Measurements from ENCODE around the gene IDH3G. TPM values are rescaled to one million over a fixed set of nuclear protein-coding genes. Genes with fewer than 3 reads are reported as not detected.
"Not testable (repeated sequence)": the region's sequence is repeated elsewhere in the genome, so short reads cannot be mapped to it uniquely, and the experiment has no call there.

The IDH3G gene
- total RNA-seq, 1 donor from 2014 or later: 35.1 TPM

DNA sequence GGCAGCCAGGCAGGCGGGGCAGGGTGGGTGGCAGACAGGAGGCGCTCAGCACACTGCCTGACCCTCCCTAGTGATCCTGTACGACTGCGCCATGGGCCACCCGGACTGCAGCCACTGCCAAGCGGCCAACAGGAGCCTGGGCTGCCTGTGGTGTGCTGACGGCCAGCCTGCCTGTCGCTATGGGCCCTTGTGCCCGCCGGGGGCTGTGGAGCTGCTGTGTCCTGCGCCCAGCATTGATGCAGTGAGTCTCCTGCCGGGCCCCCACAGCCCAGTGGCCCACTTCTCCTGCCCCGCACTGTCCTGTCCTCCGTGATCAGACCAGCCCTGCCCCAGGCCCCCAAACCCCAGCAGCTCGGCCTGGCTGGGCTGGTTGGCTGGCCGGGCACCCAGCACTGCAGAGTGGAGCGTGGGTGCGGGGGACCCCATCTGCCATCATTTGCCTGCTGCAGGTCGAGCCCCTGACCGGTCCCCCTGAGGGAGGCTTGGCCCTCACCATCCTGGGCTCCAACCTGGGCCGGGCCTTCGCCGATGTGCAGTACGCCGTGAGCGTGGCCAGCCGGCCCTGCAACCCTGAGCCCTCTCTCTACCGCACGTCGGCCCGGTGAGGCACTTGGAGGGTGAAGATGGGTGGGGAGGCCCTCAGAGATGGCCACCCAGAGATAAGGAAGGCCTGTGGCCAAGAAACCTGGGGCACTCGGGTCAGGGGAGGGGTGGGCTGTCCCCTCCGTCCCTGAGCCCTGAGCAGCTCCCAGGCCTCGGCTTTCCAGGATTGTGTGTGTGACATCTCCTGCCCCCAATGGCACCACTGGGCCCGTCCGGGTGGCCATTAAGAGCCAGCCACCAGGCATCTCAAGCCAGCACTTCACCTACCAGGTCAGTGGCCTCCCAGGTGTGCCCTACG is 22.5 kb downstream of the IDH3G start:
- DNase-seq: no peak

DNA sequence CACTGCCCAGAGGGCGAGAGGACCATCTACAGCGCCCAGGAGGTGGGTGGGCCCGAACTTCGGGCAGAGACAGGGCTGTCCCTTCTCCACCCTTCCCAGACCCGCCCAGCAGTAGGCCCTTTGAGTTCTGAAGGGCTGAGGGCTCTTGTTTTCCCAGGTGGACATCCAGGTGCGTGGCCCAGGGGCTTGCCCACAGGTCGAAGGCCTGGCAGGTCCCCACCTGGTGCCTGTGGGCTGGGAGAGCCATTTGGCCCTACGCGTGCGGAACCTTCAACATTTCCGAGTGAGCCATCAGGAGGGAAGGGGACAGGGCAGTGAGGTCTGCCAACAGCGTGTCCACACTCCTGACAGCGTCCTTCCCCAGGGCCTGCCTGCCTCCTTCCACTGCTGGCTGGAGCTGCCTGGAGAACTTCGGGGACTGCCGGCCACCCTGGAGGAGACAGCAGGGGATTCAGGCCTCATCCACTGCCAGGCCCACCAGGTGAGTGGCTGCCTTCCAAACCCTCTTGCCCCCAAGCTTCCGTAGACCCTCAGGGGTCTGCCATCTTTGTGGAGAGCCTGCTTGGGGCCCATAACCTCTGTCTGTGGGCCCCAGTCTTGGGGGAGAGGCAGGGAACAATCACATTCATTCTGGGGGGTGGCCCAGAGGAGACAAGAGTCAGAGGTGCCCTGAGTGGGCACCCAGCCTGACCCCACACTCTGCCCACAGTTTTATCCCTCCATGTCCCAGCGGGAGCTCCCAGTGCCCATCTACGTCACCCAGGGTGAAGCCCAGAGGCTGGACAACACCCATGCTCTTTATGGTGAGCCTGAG is 23.4 kb downstream of the IDH3G start:
- no peak for DNase-seq

DNA sequence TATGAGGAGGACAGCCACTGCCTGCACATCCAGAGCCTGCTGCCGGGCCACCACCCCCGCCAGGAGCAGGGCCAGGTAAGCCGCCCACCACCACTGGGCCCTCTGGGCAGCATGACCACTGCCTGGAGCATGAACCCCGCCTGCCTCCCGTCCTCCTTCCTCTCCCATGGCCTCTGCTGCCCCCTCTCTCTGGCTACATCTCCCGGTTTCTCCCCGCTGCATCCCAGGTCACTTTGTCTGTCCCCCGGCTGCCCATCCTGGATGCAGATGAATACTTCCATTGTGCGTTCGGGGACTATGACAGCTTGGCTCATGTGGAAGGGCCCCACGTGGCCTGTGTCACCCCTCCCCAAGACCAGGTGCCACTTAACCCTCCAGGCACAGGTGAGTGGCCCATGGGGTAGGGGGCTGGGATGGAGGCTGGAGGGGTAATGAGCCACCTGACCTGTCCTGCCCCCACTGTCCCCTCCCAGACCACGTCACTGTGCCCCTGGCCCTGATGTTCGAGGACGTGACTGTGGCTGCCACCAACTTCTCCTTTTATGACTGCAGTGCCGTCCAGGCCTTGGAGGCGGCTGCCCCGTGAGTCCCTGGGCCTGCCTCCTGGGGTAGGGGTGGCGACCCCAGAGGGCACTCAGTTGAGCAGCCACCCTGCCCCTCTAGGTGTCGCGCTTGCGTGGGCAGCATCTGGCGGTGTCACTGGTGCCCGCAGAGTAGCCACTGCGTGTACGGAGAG is 24.1 kb downstream of the IDH3G start:
- no peak for DNase-seq

DNA sequence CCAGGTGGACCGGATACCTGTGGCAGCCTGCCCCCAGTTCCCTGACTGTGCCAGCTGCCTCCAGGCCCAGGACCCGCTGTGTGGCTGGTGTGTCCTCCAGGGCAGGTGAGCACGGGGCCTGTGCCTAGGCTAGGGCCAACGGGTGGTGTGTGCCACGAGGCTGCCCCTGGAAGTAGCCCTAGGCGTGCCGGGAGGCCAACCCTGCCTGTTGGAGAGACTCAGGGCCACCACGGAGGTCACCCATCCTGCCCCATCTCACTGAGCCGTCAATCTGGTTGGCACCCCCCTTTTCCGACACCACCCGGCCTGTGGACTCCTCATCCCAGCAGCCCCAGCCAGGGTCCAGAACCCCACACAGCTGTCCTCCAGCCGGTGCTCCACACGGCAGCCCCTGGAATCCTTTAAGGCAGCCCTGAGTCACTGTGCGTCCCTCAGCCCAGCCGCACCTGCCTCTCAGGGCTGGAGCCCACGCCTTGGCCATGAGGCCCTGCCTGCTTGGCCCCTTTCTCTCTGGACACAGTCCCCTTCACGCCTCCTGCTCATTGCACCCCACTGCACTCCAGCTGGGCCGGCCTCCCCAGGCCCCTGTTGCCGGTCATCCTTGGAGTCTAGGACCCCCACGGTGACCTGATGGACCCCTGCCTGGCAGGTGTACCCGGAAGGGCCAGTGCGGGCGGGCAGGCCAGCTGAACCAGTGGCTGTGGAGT is 24.9 kb downstream of the IDH3G start:
- no peak for DNase-seq

DNA sequence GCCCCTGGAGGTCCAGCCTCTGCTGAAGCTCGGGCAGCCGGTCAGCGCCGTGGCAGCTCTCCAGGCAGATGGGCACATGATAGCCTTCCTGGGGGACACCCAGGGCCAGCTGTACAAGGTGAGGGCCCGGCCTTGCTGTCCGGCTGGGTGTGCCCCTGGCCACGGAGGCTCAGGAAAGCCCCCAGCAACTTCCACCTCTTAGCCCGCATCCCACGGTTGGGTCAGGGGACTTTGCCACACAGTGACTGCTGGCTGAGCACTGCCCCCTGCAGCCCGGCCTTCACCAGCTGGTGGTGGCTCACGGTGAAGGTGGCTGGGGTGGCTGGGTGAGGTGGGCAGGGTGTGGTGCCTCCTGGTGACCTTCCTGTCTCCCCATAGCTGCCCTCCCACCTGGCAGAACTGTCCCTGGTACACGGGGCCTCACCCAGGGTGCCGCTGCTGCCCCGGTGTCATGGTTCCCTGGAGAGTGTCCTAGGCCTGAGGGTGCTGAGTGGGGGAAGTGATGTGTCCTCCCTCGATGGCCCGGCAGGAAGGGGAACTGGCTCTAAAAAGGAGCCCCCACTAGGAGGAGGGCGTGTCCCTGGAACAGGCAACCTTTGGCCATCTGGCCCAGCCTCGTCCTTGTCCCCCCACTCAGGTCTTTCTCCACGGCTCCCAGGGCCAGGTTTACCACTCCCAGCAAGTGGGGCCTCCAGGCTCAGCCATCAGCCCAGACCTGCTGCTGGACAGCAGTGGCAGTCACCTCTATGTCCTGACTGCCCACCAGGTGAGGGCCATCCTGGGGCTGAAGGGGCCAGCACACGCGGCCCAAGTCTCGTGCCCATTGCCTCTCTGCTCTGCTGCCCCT is 25.6 kb downstream of the IDH3G start:
- no peak for DNase-seq

DNA sequence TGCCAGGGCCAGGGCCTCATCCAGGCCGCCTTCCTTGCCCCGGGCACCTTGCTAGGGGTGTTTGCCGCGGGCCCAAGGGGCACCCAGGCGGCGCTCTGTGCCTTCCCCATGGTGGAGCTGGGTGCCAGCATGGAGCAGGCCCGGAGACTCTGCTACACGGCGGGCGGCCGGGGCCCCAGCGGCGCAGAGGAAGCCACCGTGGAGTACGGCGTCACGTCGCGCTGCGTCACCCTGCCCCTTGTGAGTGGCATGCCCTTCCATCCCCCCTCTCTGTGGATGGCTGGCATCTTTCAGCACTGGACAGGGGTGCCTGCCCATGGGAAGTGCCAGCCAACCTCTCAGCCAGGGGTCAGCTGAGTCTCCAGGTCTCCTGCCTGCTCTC is 26.5 kb downstream of the IDH3G start:
- no peak for DNase-seq

DNA sequence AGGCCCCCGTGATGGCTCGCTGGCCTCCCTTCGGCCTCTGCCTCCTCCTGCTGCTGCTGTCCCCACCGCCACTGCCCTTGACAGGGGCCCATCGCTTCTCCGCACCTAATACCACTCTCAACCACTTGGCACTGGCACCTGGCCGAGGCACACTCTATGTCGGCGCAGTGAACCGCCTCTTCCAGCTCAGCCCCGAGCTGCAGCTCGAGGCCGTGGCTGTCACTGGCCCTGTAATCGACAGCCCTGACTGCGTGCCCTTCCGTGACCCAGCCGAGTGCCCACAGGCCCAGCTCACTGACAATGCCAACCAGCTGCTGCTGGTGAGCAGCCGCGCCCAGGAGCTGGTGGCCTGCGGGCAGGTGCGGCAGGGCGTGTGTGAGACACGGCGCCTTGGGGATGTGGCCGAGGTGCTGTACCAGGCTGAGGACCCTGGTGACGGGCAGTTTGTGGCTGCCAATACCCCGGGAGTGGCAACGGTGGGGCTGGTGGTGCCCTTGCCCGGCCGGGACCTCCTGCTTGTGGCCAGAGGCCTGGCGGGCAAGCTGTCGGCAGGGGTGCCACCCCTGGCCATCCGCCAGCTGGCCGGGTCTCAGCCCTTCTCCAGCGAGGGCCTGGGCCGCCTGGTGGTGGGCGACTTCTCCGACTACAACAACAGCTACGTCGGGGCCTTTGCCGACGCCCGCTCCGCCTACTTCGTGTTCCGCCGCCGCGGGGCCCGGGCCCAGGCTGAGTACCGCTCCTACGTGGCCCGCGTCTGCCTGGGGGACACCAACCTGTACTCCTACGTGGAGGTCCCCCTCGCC is 27.1 kb downstream of the IDH3G start:
- no peak for DNase-seq

DNA sequence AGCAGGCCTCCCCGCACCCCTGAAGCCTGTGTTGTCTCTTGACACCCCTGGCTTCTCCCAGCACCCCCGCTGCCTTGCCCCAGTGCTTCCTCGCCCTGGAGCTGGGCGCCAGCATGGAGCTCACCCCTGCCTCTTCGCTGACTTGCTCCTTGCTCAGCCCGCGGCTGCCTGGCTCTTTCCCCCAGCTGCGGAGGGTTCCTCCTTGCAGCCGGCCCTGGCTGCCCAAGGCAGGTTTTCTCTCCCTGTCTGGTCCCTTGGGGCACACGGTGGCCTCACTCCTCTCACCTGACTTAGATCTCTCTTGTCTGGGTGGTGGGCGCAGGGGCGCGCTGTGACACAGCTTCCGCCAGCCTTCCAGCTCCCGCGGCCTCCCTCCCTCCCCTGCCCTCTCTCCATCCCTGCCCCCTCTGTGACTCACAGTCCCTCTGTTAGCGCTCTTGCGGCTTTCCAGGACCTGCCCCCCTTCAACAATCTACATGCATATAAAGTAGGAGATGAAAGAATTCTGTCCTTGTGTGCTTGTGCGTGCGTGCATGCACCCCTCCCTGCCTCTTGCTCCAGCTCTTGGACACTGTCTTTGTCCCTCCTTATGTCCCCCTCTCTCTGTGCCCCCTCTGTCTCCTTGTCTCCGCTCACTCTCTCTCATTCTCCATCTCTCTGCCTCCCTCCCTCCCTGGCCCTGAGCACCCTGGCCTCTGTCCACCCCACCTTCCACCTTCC is 27.9 kb downstream of the IDH3G start:
- peak; percentile 54 for DNase-seq

DNA sequence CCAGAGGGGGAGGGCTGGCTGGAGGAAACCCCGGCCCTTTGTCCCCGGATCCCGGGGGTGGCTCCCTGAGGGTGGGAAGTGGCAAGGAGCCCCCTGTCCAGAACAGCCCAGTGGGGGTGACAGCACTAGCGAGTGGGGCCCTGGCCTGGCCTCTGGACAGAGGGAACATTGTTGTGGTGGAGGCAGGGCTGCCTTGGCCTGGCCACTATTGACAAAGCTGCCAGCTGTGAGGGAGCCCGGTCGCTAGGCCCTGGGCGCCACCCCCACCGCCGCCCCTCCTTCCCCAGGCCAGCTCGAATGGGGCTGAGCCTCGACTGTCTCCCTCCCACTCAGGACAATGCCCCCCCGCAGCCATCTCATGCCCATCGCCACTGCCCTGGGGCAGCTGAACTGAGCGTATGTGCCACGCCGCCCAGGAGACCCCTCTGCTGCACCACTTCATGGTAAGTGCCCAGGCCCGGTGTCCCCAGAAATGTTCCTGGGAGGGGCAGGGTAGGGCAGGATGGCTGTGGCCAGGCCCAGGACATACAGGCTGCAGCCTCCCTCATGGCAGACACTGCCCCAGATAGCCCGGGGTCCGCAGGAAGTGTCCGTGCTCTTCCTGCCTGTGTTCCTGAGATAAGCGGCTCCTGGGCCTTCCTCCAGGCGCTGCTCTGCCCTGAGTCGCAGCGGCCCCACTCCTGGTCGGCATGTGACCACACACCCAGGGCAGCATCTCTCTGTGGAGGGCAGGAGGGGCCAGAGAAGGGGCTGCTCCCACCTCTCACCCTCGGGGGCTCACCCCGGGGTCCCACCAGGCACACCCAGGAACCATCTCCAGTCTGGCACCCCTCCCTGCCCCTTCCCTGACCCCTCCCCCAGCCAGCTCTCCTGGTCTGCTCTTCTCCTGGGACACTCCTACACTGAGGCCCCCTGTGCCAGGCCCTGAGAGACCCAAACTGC is 28.8 kb downstream of the IDH3G start:
- DNase-seq: peak; percentile 60

DNA sequence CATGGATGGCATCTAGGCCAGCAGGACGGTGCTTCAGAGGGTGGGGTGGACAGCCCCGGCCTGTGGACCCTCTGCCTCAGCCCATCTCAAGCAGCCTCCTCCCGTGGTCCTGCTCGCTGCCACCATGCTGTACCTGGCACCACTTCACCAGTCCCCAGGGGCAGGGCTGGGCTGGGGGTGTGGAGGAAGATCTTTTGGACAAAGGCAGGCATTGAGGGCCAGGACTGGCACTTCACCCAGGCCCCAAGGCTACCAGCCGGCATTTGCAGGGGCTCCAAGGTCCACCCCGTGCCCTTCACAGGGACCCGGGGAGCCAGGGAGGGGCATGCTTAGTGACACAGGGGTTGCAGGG is 29.4 kb downstream of the IDH3G start:
- DNase-seq: no peak

DNA sequence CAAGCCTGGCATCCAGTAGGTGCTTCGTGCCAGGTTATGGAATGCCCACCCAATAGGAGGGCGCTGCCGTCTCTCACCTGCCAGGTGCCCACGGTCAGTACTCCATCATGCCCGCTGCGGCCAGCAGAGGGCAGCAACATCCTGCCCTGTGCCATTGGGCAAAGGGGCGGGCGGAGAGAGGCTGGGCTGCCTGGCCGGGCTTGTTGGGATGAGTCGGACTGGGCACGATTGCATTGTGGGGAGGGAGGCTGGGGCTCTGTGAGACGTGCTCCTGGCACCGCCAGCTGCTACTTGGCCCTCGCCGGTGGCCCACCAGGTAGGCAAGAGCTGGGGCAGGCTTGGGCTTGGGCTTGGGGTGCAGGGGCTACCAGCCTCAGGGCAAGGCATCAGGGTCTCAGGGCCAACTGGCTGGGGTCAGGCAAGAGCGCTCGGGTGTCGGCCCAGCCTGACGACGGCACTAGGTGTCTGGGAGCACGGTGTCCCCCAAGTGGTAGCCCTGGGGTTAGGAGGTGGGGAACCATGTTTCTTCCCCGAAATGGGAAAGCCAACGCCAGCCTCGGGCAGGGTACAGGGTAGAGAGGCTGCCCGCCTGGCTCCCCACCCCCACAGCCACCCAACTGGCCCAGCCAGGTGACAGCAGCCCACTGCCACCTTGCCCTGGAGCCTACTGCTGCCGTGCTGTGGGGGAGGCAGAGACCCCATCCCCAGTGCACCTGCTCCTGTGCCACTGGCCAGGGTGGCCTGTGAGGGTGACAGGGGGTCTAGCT is 30.0 kb downstream of the IDH3G start, which contains the start of gene PLXNB3:
Gene PLXNB3 (plus strand): TSS at position 261 of the 767 bp plus-strand sequence. CDS start 1,287 bp downstream, outside the sequence.
- DNase-seq: peak; percentile 80

DNA sequence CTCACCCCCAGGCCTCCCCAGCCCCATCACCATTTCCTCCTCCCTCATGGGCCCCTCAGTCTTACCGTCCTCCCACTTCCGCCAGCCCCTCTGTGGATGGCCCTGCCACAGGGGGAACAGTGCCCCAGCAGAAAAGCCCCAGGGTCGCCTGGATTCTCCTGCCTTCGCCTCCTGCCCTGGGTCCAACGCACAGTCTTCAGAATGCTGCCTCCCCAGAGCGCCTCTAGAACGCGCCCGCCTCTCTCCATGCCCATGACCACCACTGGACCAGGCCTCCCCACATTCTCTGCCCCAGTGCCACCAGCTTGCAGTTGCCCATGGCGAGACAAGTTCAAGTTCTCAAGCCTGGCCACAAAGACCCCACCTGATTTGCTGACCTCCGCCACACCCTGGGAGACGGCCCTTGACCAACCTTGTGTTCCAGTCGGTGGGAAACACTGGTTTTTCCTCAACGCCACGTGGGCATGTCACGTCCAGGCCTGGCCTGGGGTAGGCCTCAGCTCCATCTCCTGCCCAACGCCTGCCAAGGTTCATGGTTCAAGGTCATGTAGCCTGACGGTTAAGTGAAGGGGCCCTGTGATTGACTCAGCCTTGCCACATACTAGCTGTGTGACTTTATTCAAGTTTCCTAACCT is 30.8 kb downstream of the IDH3G start:
- DNase-seq: no peak

DNA sequence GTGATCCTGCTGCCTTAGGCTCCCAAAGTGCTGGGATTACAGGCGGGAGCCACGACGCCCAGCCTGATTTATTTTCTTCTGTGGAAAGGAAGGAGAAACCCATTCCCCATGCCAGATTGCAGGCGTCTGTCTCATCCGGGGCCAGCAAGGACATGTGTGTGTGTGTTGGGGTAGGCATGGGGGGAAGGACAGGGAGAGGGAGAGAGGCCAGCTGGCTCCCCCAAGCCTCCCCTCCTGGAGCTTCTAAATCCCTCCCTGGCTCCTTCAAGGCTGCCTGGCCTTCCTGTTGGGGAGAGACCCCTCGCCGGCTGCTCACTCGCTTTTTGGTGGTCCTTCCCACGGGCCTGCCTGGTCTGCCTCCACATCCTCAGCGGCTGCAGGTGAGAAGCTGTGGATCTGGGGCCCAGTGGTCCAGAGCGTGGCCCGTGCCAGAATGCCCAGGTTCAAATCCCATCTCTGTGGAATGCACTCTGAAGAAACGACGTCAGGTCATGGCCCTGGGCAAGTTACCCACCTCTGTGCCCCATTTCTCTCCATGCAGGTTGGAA is 31.5 kb downstream of the IDH3G start:
- no peak for DNase-seq

DNA sequence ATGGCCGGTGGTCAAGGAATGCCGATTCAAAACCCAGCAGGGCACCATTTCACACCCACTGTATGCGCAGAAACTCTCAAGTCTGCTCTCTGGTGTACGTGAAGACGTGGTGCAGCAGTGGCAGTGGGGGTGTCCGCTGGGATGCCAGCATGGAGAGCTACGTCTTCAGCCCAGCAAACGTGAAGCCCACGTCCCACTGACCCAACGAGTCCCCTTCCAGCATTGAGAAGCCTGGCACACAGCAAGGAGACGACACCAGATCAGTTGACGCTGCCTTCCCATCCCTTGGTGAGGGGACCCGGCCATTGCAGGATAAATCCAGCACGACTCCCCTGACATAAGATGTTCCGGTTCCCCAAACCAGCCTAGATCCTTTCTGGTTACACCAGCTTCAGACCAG is 32.3 kb downstream of the IDH3G start:
- DNase-seq: no peak

DNA sequence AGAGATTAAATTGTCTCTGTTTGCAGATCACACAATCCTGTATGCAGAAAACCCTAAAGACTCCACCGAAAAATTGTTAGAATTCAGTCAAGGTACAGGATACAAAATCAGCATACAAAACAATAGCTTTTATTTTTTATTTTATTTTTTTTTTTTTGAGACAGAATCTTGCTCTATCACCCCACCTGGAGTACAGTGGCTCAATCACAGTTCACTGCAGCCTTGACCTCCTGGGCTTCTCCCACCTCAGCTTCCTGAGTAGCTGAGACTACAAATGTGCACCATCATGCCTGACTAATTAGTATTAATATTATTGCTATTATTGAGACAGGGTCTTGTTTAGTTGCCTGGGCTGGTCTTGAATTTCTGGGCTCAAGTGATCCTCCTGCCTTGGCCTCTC is 39.0 kb downstream of the IDH3G start:
- DNase-seq: no peak

DNA sequence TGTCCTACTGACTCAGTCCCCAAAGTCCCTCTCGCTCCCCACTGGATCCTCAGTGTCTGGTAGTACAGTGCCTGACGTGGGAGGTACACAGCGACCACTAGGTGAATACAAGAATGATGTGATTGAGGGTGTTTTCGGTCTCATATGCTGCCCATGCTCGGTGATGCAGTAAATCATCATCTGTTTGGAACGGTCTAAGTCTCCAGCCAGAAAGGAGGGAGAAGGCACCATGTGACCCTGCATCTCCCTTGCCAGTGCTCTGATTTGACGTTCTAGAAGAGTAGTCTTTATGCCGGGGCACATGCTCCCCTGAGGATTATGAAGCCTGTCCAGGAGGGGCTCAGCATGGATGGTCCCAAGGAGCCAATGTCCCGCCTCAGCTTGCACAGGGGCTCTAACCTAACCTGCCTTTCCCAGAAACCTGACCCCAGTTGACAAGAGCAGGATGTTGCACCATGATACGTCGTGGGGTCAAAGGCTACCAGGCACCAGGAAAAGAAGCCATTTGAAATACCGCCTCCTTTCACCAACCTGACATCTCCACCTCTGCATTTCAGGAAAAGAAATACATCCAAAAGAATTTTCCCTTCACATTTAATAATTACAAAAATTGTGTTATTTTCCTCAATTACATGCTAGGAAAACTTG is 43.9 kb downstream of the IDH3G start:
- no peak for DNase-seq

DNA sequence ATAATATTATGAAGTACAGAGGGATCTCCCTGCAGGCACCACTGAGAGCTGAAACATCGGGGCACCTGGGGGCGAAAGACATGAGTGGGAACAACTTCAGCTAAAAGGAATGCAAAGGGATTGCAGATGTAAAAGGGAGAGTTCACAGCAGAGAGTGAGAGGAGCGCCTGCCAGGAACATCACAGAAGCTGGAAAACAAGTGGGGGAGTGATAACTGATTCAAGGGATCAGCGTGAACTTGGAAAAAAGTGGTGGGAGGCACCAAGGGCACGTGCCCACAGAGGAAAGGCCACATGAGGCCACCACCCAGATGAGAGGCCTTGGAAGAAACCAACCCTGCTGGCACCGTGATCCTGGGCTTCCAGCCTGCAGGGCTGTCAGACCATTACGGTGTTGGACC is 45.2 kb downstream of the IDH3G start:
- DNase-seq: not testable (repeated sequence)

Measured in dermis blood vessel endothelial cell (primary cell).